ENCODE results near the gene JUN. TPM values are rescaled to one million over a fixed set of nuclear protein-coding genes. Genes with fewer than 3 reads are reported as not detected.

JUN gene
- total and polyA plus RNA-seq, 2 experiments from 2014 or later = 23.3 to 28.5 TPM

- Mint-ChIP-seq H3K27me3 (ENCODE audit: insufficient read depth, low read depth, poor library complexity) (peaks cover 9% of the 10 kb centered on the region), H3K27ac (no peak overlapping the region), H3K9me3 (no peaks in the 10 kb centered on the region), H3K4me3 (no peak overlapping the region), H3K4me1 (peaks cover 14% of the 10 kb centered on the region), H3K36me3 (ENCODE audit: low read depth) (no peaks in the 10 kb centered on the region)
- Histone ChIP-seq H3F3A (replicated peaks; ENCODE audit: low read depth) (0 out of 2 replicates have a peak, but pooled peaks cover 3% of the 10 kb centered on the region), H3K27ac (ENCODE audit: low read depth) (no peak overlapping the region), H4K20me1 (replicated peaks; ENCODE audit: insufficient read depth) (no peaks in the 10 kb centered on the region), H3K4me2 (no peak overlapping the region), H2AFZ (no peak overlapping the region), H3K9me2 (ENCODE audit: insufficient read depth) (0 out of 2 replicates have a peak, but pooled peaks cover 5% of the 10 kb centered on the region), H3K4me3 (no peak overlapping the region), H3K36me3 (ENCODE audit: insufficient read depth) (no peaks in the 10 kb centered on the region), H3K79me2 (replicated peaks; ENCODE audit: insufficient read depth) (no peaks in the 10 kb centered on the region), H3K27me3 (ENCODE audit: insufficient read depth) (peaks cover 14% of the 10 kb centered on the region), H3K4me1 (ENCODE audit: insufficient read depth) (peaks cover 17% of the 10 kb centered on the region)
- ATAC-seq = no peak
- no peak for DNase-seq (ENCODE audit: low spot score)
- TF ChIP-seq ETS1 (IDR thresholded peaks at IDR 0.05) (no peak), CTCF (conservative IDR thresholded peaks at IDR 0.05; ENCODE audit: low read depth in 2 of 2) (no peak), EZH2phosphoT487 (IDR thresholded peaks at IDR 0.05; ENCODE audit: unreplicated experiment) (no peak), POLR2AphosphoS5 (IDR thresholded peaks at IDR 0.05; ENCODE audit: low read depth) (no peak), ZNF331 (CRISPR knock-in tag; IDR thresholded peaks at IDR 0.05; ENCODE audit: low read depth) (no peak), NANOG (IDR thresholded peaks at IDR 0.05; ENCODE audit: borderline replicate concordance) (no peak), JUNB (IDR thresholded peaks at IDR 0.05; ENCODE audit: unreplicated experiment) (no peak), CREB1 (CRISPR knock-in tag; IDR thresholded peaks at IDR 0.05; ENCODE audit: low read depth) (no peak), STAT1 (IDR thresholded peaks at IDR 0.05; ENCODE audit: unreplicated experiment) (no peak), REST (IDR thresholded peaks at IDR 0.05; ENCODE audit: unreplicated experiment) (no peak), ZNF462 (CRISPR knock-in tag; IDR thresholded peaks at IDR 0.05) (no peak), EZH2 (IDR thresholded peaks at IDR 0.05; ENCODE audit: low read depth, unreplicated experiment) (no peak), ZNF114 (CRISPR knock-in tag; IDR thresholded peaks at IDR 0.05) (no peak)
These were observed 25.6 kb upstream of the JUN start for GRCh38 chr1:58809325-58810010.

Measured in GM23338 (cell line).